SK-N-SH (cell line): ENCODE results near the gene AK3. TPM values are rescaled to one million over a fixed set of nuclear protein-coding genes. Genes with fewer than 3 reads are reported as not detected.

Experiments
- CTCF ChIA-PET: fragments of 300-600, 350-600 bp; formaldehyde crosslinking; extraction: SDS; loops from one replicate; lab custom pipeline; 2021; lab: Yijun Ruan, JAX
- POLR2A ChIA-PET: fragments of 350-600 bp; sonication (Branson Sonifier 250); formaldehyde crosslinking; extraction: SDS; loops from one replicate; lab custom pipeline; 2020; ENCODE audit warnings: antibody characterized with exemption, inconsistent platforms; lab: Yijun Ruan, JAX
- DNase-seq: peaks from one replicate; pipeline ENCODE4 v3.0.0; 2012
- H2AFZ ChIP-seq: fragments of 200-600 bp; sonication (generic); 2 replicates; pipeline ENCODE4 v1.8.1; 2016; ENCODE audit warnings: antibody characterized with exemption, mild to moderate bottlenecking, low read depth
- H3F3A ChIP-seq: fragments of 200-600 bp; sonication (generic); replicated peaks from 2 replicates; pipeline ENCODE3; 2016; ENCODE audit warnings: antibody characterized with exemption, mild to moderate bottlenecking; ENCODE audit not compliant: insufficient read depth
- H3K27ac ChIP-seq, 2 experiments: fragments of 200-500 bp in 1 of 2; fragments of 200-600 bp in 1 of 2; sonication (Bioruptor generic) in 1 of 2; sonication (generic), shearing (Covaris generic) in 1 of 2; 2 replicates each; pipeline versions ENCODE4 v1.5.1 to v1.6.1; 2014 to 2016; ENCODE audit warnings: low read depth in 2 of 2, inconsistent platforms in 1 of 2, low read length in 1 of 2, mild to moderate bottlenecking in 1 of 2, mixed read lengths in 1 of 2
- H3K27me3 ChIP-seq: fragments of 200-600 bp; sonication (generic), shearing (Covaris generic); 2 replicates; pipeline ENCODE4 v1.6.1; 2016; ENCODE audit warnings: mixed run types; ENCODE audit not compliant: insufficient read depth
- H3K36me3 ChIP-seq, 2 experiments: fragments of 200-500 bp in 1 of 2; fragments of 200-600 bp in 1 of 2; sonication (Bioruptor generic) in 1 of 2; sonication (generic) in 1 of 2; replicated peaks in 1 of 2; 2 replicates each; pipeline versions ENCODE3 to v1.5.1; 2014 to 2016; ENCODE audit warnings: low read length in 1 of 2, mild to moderate bottlenecking in 1 of 2; ENCODE audit not compliant: insufficient read depth in 2 of 2, control insufficient read depth in 1 of 2
- H3K4me1 ChIP-seq, 2 experiments: fragments of 200-500 bp in 1 of 2; fragments of 200-600 bp in 1 of 2; sonication (Bioruptor generic) in 1 of 2; sonication (generic), shearing (Covaris generic) in 1 of 2; 2 replicates each; pipeline versions ENCODE4 v1.5.1 to v1.6.1; 2014 to 2016; ENCODE audit warnings: low read depth in 1 of 2, low read length in 1 of 2, mixed run types in 1 of 2; ENCODE audit not compliant: insufficient read depth in 2 of 2, control insufficient read depth in 1 of 2
- H3K4me2 ChIP-seq: fragments of 200-600 bp; sonication (generic), shearing (Covaris generic); 2 replicates; pipeline ENCODE4 v1.6.1; 2017; ENCODE audit warnings: mixed run types
- H3K4me3 ChIP-seq, 2 experiments: fragments of 200-500 bp in 1 of 2; fragments of 200-600 bp in 1 of 2; sonication (Bioruptor generic) in 1 of 2; sonication (generic), shearing (Covaris generic) in 1 of 2; 2 replicates each; pipeline versions ENCODE4 v1.5.1 to v1.8.1; 2014 to 2016; ENCODE audit warnings: low read depth in 2 of 2, inconsistent platforms in 1 of 2, low read length in 1 of 2, mild to moderate bottlenecking in 1 of 2, mixed read lengths in 1 of 2, moderate library complexity in 1 of 2
- H3K79me2 ChIP-seq: fragments of 200-600 bp; sonication (generic); 2 replicates; pipeline ENCODE4 v1.8.1; 2017; ENCODE audit warnings: mild to moderate bottlenecking; ENCODE audit not compliant: insufficient read depth
- H3K9ac ChIP-seq: fragments of 200-600 bp; sonication (generic); 2 replicates; pipeline ENCODE4 v1.6.1; 2017; ENCODE audit warnings: mixed run types
- H3K9me2 ChIP-seq: fragments of 200-600 bp; sonication (generic); 2 replicates; pipeline ENCODE4 v1.6.1; 2017; ENCODE audit warnings: mixed run types
- H3K9me3 ChIP-seq: fragments of 200-600 bp; sonication (generic); 2 replicates; pipeline ENCODE4 v1.6.1; 2017; ENCODE audit warnings: mixed run types, mild to moderate bottlenecking, moderate library complexity
- H4K20me1 ChIP-seq: fragments of 200-600 bp; sonication (generic); 2 replicates; pipeline ENCODE4 v1.6.1; 2017; ENCODE audit warnings: mild to moderate bottlenecking, mixed run types; ENCODE audit not compliant: insufficient read depth
- ELF1 ChIP-seq: IDR thresholded peaks from 2 replicates; pipeline ENCODE4 v1.4.0; 2012
- EZH2phosphoT487 ChIP-seq: fragments of 200-600 bp; sonication (generic); IDR thresholded peaks from 2 replicates; pipeline ENCODE4 v1.6.1; 2017; ENCODE audit warnings: low read depth, mixed run types, mild to moderate bottlenecking, antibody characterized with exemption, moderate library complexity, borderline replicate concordance
- FOSL2 ChIP-seq: IDR thresholded peaks from 2 replicates; pipeline ENCODE4 v1.4.0; 2012; ENCODE audit warnings: low read depth, mild to moderate bottlenecking, moderate library complexity, borderline replicate concordance
- FOXJ3 ChIP-seq: sonication (generic); formaldehyde crosslinking; IDR thresholded peaks from 2 replicates; pipeline ENCODE4 v1.5.1; 2020; ENCODE audit warnings: mild to moderate bottlenecking, missing genetic modification reagents
- NFIC ChIP-seq: IDR thresholded peaks from 2 replicates; pipeline ENCODE4 v1.4.0; 2012; ENCODE audit warnings: borderline replicate concordance
- NRF1 ChIP-seq: IDR thresholded peaks from 2 replicates; pipeline ENCODE4 v1.6.1; 2012; ENCODE audit warnings: low read depth, mild to moderate bottlenecking, low read length
- RFX5 ChIP-seq: IDR thresholded peaks from 2 replicates; pipeline ENCODE4 v1.6.1; 2012; ENCODE audit warnings: mild to moderate bottlenecking, improper control_type of control experiment, low read length
- SMC3 ChIP-seq: IDR thresholded peaks from 2 replicates; pipeline ENCODE4 v1.6.1; 2012; ENCODE audit warnings: low read depth, low read length, improper control_type of control experiment
- TEAD4 ChIP-seq: IDR thresholded peaks from 2 replicates; pipeline ENCODE4 v1.4.0; 2012; ENCODE audit warnings: mild to moderate bottlenecking, borderline replicate concordance; ENCODE audit not compliant: insufficient read depth
- WGBS: methylation state at CpG from one replicate; pipeline ENCODE4 v1.1.6; 2017; ENCODE audit warnings: low lambda C conversion rate; 5-methylcytosine and 5-hydroxymethylcytosine counted together
- polyA plus RNA-seq, 3 experiments: library from polyadenylated mRNA; depleted of rRNA; stranded (reverse); fragments of >200 nt; gene quantifications; 2 replicates each; pipeline ENCODE4 v1.2.3, GENCODE V29; 2012
- TF ChIP-seq, protein P1 (sequence below): IDR thresholded peaks from 2 replicates; pipeline ENCODE4 v1.4.0; 2012; ENCODE audit warnings: low read depth
- TF ChIP-seq, protein P2 (sequence below): IDR thresholded peaks from 2 replicates; pipeline ENCODE4 v1.4.0; 2012; ENCODE audit warnings: low read depth, borderline replicate concordance
- TF ChIP-seq, protein P3 (sequence below): IDR thresholded peaks from 2 replicates; pipeline ENCODE4 v1.4.0; 2012; ENCODE audit warnings: low read depth, borderline replicate concordance
- TF ChIP-seq, protein P4 (sequence below): fragments of 150-350 bp; IDR thresholded peaks from 2 replicates; pipeline ENCODE4 v1.6.1; 2017; ENCODE audit warnings: antibody characterized with exemption, low read length, low read depth, borderline replicate concordance

Gene AK3
- polyA plus RNA-seq, 1 of the 3 experiments (the other 2 are of a cell fraction): 20.6 TPM

DNA sequence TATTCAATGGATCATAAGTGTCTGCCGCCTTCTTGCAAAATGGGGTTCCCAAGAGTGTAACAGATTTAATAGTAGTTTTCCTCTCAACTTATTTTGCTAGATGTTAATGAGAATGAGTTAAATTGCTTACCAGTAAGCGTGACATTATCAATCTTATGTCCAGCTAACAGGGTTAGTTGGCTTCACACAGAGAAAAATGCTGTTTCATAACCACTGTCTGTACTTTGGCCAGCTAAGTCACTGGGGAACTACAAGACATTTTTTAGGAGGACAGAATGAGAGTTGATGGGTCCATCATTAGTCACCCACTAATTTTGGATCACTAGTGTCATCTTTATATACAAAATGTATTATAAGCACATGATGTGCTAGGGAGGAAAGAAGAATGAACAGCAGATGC is 60.3 kb downstream of the AK3 start:
- peaks cover 49% of the 10 kb centered on the region for H3K79me2 ChIP-seq
- TF ChIP-seq NFIC (no peak), NRF1 (no peak), RFX5 (no peak), FOSL2 (no peak)
- TF ChIP-seq, protein P1, sequence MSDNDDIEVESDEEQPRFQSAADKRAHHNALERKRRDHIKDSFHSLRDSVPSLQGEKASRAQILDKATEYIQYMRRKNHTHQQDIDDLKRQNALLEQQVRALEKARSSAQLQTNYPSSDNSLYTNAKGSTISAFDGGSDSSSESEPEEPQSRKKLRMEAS: no peak
- TF ChIP-seq, protein P2, sequence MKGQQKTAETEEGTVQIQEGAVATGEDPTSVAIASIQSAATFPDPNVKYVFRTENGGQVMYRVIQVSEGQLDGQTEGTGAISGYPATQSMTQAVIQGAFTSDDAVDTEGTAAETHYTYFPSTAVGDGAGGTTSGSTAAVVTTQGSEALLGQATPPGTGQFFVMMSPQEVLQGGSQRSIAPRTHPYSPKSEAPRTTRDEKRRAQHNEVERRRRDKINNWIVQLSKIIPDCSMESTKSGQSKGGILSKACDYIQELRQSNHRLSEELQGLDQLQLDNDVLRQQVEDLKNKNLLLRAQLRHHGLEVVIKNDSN: no peak
- peak overlapping the region; percentile 81 for H2AFZ ChIP-seq
- H3K9me3 ChIP-seq: no peaks in the 10 kb centered on the region
- peaks cover 14% of the 10 kb centered on the region for H3F3A ChIP-seq
- peaks cover 10 to 13% of the 10 kb centered on the region in 2 experiments for H3K36me3 ChIP-seq
- H4K20me1 ChIP-seq: no peaks in the 10 kb centered on the region
- ChIA-PET POLR2A (no interaction called here), CTCF (interaction anchor here (0.6 to 1.1 kb wide), 5 partner anchors 13 to 114 kb away, joined by 3 to 5 read pairs (median 4); no protein-coding TSS in a partner anchor)
- H3K27ac ChIP-seq: peak overlapping the region; percentile 96 to 97
- no peaks in the 10 kb centered on the region for H3K27me3 ChIP-seq
- no peaks in the 10 kb centered on the region for H3K9me2 ChIP-seq
- peaks cover 5 to 7% of the 10 kb centered on the region in 2 experiments; a peak in 3 of 4 replicates for H3K4me1 ChIP-seq
- H3K4me3 ChIP-seq: peak overlapping the region; percentile 80 to 85
- H3K9ac ChIP-seq: peak overlapping the region; percentile 91
- DNase-seq: no peak
- peak overlapping the region; percentile 95 for H3K4me2 ChIP-seq
- 34% methylated on average over 2 of the region's 2 CpGs for WGBS

DNA sequence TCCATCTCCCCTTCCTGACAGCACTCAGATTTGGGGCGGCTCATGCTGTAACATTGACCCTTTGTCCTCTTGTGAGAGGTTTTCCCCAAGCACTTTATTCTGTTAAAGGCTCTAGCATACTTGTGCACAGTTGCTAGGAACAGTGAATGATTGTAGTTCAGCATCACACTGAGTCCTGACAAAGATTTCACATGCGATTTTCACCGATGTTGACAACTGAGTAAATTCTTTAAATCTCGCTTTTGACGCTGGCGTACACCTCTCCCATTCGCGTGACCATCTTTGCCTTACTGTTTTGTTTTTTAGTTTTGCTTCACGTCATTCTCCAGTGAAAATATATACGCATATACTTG is 60.9 kb downstream of the AK3 start:
- H3K27me3 ChIP-seq: no peaks in the 10 kb centered on the region
- H3K4me3 ChIP-seq: peak overlapping the region; percentile 80 to 85
- no peak for TF ChIP-seq FOXJ3
- TF ChIP-seq, protein P1: 0 out of 2 replicates have a peak, but pooled peaks have one; percentile 16
- no peak for TF ChIP-seq EZH2phosphoT487
- TF ChIP-seq, protein P3, sequence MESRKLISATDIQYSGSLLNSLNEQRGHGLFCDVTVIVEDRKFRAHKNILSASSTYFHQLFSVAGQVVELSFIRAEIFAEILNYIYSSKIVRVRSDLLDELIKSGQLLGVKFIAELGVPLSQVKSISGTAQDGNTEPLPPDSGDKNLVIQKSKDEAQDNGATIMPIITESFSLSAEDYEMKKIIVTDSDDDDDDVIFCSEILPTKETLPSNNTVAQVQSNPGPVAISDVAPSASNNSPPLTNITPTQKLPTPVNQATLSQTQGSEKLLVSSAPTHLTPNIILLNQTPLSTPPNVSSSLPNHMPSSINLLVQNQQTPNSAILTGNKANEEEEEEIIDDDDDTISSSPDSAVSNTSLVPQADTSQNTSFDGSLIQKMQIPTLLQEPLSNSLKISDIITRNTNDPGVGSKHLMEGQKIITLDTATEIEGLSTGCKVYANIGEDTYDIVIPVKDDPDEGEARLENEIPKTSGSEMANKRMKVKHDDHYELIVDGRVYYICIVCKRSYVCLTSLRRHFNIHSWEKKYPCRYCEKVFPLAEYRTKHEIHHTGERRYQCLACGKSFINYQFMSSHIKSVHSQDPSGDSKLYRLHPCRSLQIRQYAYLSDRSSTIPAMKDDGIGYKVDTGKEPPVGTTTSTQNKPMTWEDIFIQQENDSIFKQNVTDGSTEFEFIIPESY: no peak
- TF ChIP-seq TEAD4: no peak
- no peak for TF ChIP-seq SMC3
- TF ChIP-seq ELF1: no peak
- TF ChIP-seq, protein P4, sequence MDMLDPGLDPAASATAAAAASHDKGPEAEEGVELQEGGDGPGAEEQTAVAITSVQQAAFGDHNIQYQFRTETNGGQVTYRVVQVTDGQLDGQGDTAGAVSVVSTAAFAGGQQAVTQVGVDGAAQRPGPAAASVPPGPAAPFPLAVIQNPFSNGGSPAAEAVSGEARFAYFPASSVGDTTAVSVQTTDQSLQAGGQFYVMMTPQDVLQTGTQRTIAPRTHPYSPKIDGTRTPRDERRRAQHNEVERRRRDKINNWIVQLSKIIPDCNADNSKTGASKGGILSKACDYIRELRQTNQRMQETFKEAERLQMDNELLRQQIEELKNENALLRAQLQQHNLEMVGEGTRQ: no peak
- WGBS: 2% methylated on average over 10 of the region's 10 CpGs
- H3K36me3 ChIP-seq: peaks cover 4 to 8% of the 10 kb centered on the region in 2 experiments
- POLR2A ChIA-PET: interaction anchor here (1.4 kb wide), 1 partner anchor 14 kb away, joined by 17 read pairs; the partner anchor contains the start of gene SPATA6L
- peaks cover 14% of the 10 kb centered on the region for H3F3A ChIP-seq
- CTCF ChIA-PET: interaction anchor here (1.3 to 1.4 kb wide), 2 partner anchors 18 to 60 kb away, joined by 3 to 6 read pairs; partner anchors contain the start of gene PLPP6
- H3K9me3 ChIP-seq: no peaks in the 10 kb centered on the region
- peak overlapping the region; percentile 95 for H3K4me2 ChIP-seq
- peak overlapping the region; percentile 81 for H2AFZ ChIP-seq
- no peaks in the 10 kb centered on the region for H4K20me1 ChIP-seq
- no peak for DNase-seq
- H3K4me1 ChIP-seq: peaks cover 3 to 5% of the 10 kb centered on the region in 2 experiments; a peak in 3 of 4 replicates
- H3K27ac ChIP-seq: peak overlapping the region; percentile 96 to 97
- H3K9ac ChIP-seq: peak overlapping the region; percentile 91
- H3K79me2 ChIP-seq: peaks cover 49% of the 10 kb centered on the region
- H3K9me2 ChIP-seq: no peaks in the 10 kb centered on the region
